Measurements from ENCODE around the gene RALBP1.
A peak's percentile ranks its signal among the peaks of the same experiment; 100 is the strongest.
"Not testable (repeated sequence)": the region's sequence is repeated elsewhere in the genome, so short reads cannot be mapped to it uniquely, and the experiment has no call there.

The RALBP1 gene

GRCh38 chr18:9474983-9475642 lies at the start of gene RALBP1:
TSS of gene RALBP1 (plus strand) at chr18:9475513. CDS start at chr18:9513046, 37,533 bp downstream.
- peak; percentile 93 for DNase-seq

- DNase-seq = no peak
Observed at GRCh38 chr18:9426753-9427152, 48.6 kb upstream of the RALBP1 start.

GRCh38 chr18:9428301-9428706 lies 47.0 kb upstream of the RALBP1 start:
- peak; percentile 71 for DNase-seq

GRCh38 chr18:9428862-9429661 lies 46.3 kb upstream of the RALBP1 start:
- DNase-seq = no peak

GRCh38 chr18:9429662-9429993 lies 45.7 kb upstream of the RALBP1 start:
- DNase-seq = no peak

- not testable (repeated sequence) for DNase-seq
Observed at GRCh38 chr18:9430315-9430714, 45.0 kb upstream of the RALBP1 start.

GRCh38 chr18:9431296-9431695 lies 44.0 kb upstream of the RALBP1 start:
- DNase-seq = no peak

- DNase-seq = not testable (repeated sequence)
Observed at GRCh38 chr18:9433122-9433521, 42.2 kb upstream of the RALBP1 start.

GRCh38 chr18:9433671-9434121 lies 41.6 kb upstream of the RALBP1 start:
- DNase-seq = no peak

GRCh38 chr18:9434122-9434701 lies 41.1 kb upstream of the RALBP1 start:
- DNase-seq = no peak

GRCh38 chr18:9435041-9435440 lies 40.3 kb upstream of the RALBP1 start:
- DNase-seq = no peak

GRCh38 chr18:9436206-9436929 lies 38.9 kb upstream of the RALBP1 start:
- no peak for DNase-seq

- DNase-seq = no peak
Observed at GRCh38 chr18:9437021-9437437, 38.3 kb upstream of the RALBP1 start.

- no peak for DNase-seq
Observed at GRCh38 chr18:9437672-9438071, 37.6 kb upstream of the RALBP1 start.

GRCh38 chr18:9441061-9441460 lies 34.3 kb upstream of the RALBP1 start:
- DNase-seq = no peak

GRCh38 chr18:9444549-9444948 lies 30.8 kb upstream of the RALBP1 start:
- no peak for DNase-seq

- no peak for DNase-seq
Observed at GRCh38 chr18:9446839-9447238, 28.5 kb upstream of the RALBP1 start.

GRCh38 chr18:9447334-9447733 lies 28.0 kb upstream of the RALBP1 start:
- DNase-seq = no peak

GRCh38 chr18:9449600-9450414 lies 25.5 kb upstream of the RALBP1 start:
- no peak for DNase-seq

- not testable (repeated sequence) for DNase-seq
Observed at GRCh38 chr18:9450920-9451319, 24.4 kb upstream of the RALBP1 start.

GRCh38 chr18:9453283-9453682 lies 22.0 kb upstream of the RALBP1 start:
- no peak for DNase-seq

- no peak for DNase-seq
Observed at GRCh38 chr18:9454061-9454703, 21.1 kb upstream of the RALBP1 start.

Data from SHP77 treated with DMSO at 0.1 percent for 48 hours (cell line).